Activated effector memory CD4-positive, alpha-beta T cell treated with anti-CD3 and anti-CD28 coated beads, Interleukin-2, amount 50 U/mL, for 16 hours (primary cell): ENCODE measurements around the gene TMEM132D.

ENCODE experiments used
- DNase-seq: peaks from one replicate; pipeline ENCODE4 v3.0.0-alpha.2; 2020

Gene TMEM132D

GRCh38 chr12:129138776-129139175 lies 765.0 kb downstream of the TMEM132D start:
- DNase-seq, result no peak

GRCh38 chr12:129136694-129137325 lies 767.0 kb downstream of the TMEM132D start:
- DNase-seq, result no peak

GRCh38 chr12:129127771-129128170 lies 776.1 kb downstream of the TMEM132D start:
- DNase-seq, result no peak

- DNase-seq, result no peak
These were observed 776.6 kb downstream of the TMEM132D start for GRCh38 chr12:129127211-129127610.

GRCh38 chr12:129119537-129119936 lies 784.3 kb downstream of the TMEM132D start:
- DNase-seq, result no peak

GRCh38 chr12:129115558-129115957 lies 788.3 kb downstream of the TMEM132D start:
- DNase-seq, result no peak

- no peak for DNase-seq
These were observed 793.2 kb downstream of the TMEM132D start for GRCh38 chr12:129110575-129110974.

- no peak for DNase-seq
These were observed 794.4 kb downstream of the TMEM132D start for GRCh38 chr12:129109174-129110001.

GRCh38 chr12:129106772-129107171 lies 797.1 kb downstream of the TMEM132D start:
- no peak for DNase-seq

- DNase-seq, result no peak
These were observed 800.6 kb downstream of the TMEM132D start for GRCh38 chr12:129103231-129103630.

- DNase-seq, result no peak
These were observed 801.6 kb downstream of the TMEM132D start for GRCh38 chr12:129102233-129102632.

- DNase-seq, result no peak
These were observed 802.0 kb downstream of the TMEM132D start for GRCh38 chr12:129101816-129102215.

- no peak for DNase-seq
These were observed 802.4 kb downstream of the TMEM132D start for GRCh38 chr12:129101404-129101803.

- no peak for DNase-seq
These were observed 806.4 kb downstream of the TMEM132D start for GRCh38 chr12:129097451-129097850.

GRCh38 chr12:129096968-129097367 lies 806.9 kb downstream of the TMEM132D start:
- no peak for DNase-seq

GRCh38 chr12:129096184-129096583 lies 807.6 kb downstream of the TMEM132D start:
- no peak for DNase-seq

- no peak for DNase-seq
These were observed 814.2 kb downstream of the TMEM132D start for GRCh38 chr12:129089576-129089975.

GRCh38 chr12:129084875-129085826 lies 818.7 kb downstream of the TMEM132D start:
- no peak for DNase-seq

GRCh38 chr12:129083121-129083840 lies 820.5 kb downstream of the TMEM132D start:
- no peak for DNase-seq

GRCh38 chr12:129082441-129082840 lies 821.4 kb downstream of the TMEM132D start:
- no peak for DNase-seq

- no peak for DNase-seq
These were observed 822.0 kb downstream of the TMEM132D start for GRCh38 chr12:129081755-129082250.

GRCh38 chr12:129080821-129081220 lies 823.0 kb downstream of the TMEM132D start:
- DNase-seq, result no peak
